ENCODE results near the gene NLRP2B.

GRCh38 chrX:57640674-57641016 is 39.4 kb downstream of the NLRP2B start:
- TF ChIP-seq YY1 (IDR thresholded peaks at IDR 0.05; ENCODE audit: insufficient read depth, insufficient read length), result no peak
- no peak for TF ChIP-seq ZNF274 (IDR thresholded peaks at IDR 0.05; ENCODE audit: low read depth, low read length)

All from NT2/D1 (cell line).